GM10248 (cell line): ENCODE measurements around the gene IFRD1.
"Not testable (repeated sequence)": the region's sequence is repeated elsewhere in the genome, so short reads cannot be mapped to it uniquely, and the experiment has no call there.

ENCODE experiments used
- CTCF ChIA-PET: fragments of 300-600 bp; sonication (Branson Sonifier 250); formaldehyde crosslinking; extraction: SDS; loops from one replicate; lab custom pipeline; 2021; ENCODE audit warnings: antibody characterized with exemption; lab: Yijun Ruan, JAX
- POLR2A ChIA-PET: fragments of 350-650 bp; sonication (Branson Sonifier 250); formaldehyde crosslinking; extraction: SDS; loops from one replicate; lab custom pipeline; 2020; ENCODE audit warnings: antibody characterized with exemption; lab: Yijun Ruan, JAX
- DNase-seq: peaks from one replicate; pipeline ENCODE4 v3.0.0; 2012; ENCODE audit errors: extremely low spot score
- CTCF ChIP-seq: IDR thresholded peaks from 2 replicates; pipeline ENCODE4 v1.5.1; 2012; ENCODE audit warnings: mild to moderate bottlenecking, low read depth; ENCODE audit errors: extremely low read depth, missing control alignments, control extremely low read depth

Gene IFRD1

GRCh38 chr7:112511451-112512202 lies 61.4 kb downstream of the IFRD1 start:
- ChIA-PET POLR2A (no interaction called here), CTCF (interaction anchor here (1.0 to 2.1 kb wide), 2 partner anchors 15 to 770 kb away, joined by 3 to 5 read pairs; no protein-coding TSS in a partner anchor)
- no peak for TF ChIP-seq CTCF
- DNase-seq: no peak

GRCh38 chr7:112512451-112513210 lies 62.4 kb downstream of the IFRD1 start:
- DNase-seq: no peak
- no peak for TF ChIP-seq CTCF
- CTCF ChIA-PET: interaction anchor here (1.0 to 2.1 kb wide), 4 partner anchors 9 to 771 kb away, joined by 3 to 5 read pairs (median 3); no protein-coding TSS in a partner anchor
- POLR2A ChIA-PET: no interaction called here

DNA sequence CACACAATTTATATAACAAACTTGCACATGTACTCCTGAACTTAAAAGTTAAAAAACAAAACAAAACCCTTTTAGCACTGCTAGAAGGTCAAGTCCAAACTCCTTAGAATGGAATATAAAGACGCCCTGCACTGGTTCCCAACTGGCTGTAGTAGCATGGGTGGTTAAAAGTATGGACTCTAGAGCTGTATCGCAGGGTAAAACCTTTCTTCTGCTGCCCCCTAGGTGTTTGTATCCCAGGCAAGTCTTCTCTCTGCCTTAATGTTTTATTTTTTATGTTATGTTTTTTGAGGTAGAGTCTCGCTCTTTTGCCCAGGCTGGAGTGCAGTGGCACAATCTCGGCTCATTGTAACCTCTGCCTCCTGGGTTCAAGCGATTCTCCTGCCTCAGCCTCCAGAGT lies 65.7 kb downstream of the IFRD1 start:
- ChIA-PET CTCF (interaction anchor here (1.2 kb wide), 1 partner anchor 750 kb away, joined by 4 read pairs; no protein-coding TSS in a partner anchor), POLR2A (interaction anchor here (0.8 kb wide), 1 partner anchor 64 kb away, joined by 3 read pairs; no protein-coding TSS in a partner anchor)
- TF ChIP-seq CTCF: no peak
- DNase-seq: no peak

DNA sequence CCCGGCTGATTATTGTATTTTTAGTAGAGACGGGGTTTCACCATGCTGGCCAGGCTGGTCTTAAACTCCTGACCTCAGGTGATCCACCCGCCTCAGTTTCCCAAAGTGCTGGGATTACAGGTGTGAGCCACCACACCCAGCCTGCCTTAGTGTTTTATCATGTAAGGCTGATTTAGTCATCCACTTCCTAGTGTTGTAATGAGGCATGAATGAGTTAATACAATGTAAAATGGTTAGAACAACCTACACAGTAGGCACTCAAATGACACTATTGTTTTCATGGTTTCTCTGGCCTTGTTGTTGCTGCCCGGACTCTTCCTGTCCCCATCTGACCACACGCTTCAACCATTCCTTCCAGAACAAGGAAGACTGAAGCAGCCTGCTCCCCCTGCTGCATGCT lies 66.2 kb downstream of the IFRD1 start:
- POLR2A ChIA-PET: interaction anchor here (0.8 kb wide), 1 partner anchor 64 kb away, joined by 3 read pairs; no protein-coding TSS in a partner anchor
- CTCF ChIA-PET: interaction anchor here (1.6 kb wide), 1 partner anchor 9 kb away, joined by 3 read pairs; no protein-coding TSS in a partner anchor

DNA sequence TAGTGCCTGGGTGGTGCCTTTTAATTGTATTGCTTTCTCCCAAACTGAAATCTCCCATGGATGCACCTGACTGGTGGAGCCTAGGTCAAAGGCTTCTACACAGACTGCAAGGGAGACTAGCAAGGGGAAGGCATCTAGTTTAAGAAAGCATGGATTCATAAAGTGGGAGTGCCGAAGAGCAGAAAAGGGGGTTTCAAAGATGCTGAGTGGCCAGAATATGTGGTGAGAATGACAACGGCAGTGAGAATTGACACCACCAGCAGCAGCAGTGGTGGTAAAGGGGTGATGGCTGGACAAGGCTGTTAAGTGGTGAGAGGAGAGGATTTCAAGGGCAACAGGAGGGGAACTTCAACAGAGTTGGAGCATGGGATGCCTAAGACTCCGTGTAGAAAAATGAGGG lies 67.2 kb downstream of the IFRD1 start:
- no peak for DNase-seq
- ChIA-PET CTCF (interaction anchor here (1.1 to 1.6 kb wide), 2 partner anchors 8 to 9 kb away, joined by 3 read pairs; no protein-coding TSS in a partner anchor), POLR2A (no interaction called here)
- TF ChIP-seq CTCF: no peak

More for the DNA sequence above, 66.2 kb downstream of the IFRD1 start:
- DNase-seq: not testable (repeated sequence)

DNA sequence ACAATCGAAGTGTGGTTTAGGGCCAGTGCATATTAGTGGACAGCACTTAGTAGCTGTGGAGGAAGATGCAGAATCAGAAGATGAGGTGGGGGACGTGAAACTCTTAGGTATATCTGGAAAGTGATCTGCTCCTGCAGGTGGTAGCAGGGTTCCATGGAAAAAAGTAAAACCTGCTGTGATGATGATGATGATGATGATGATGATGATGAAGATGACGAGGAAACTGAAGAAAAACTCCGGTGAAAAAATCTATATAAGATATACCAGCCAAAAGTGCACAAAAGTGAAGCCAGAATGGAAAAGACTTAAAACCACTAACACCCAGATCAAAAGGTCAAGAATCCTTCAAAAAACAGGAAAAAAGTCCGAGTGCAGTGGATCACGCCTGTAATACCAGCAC lies 70.5 kb downstream of the IFRD1 start:
- no peak for TF ChIP-seq CTCF
- ChIA-PET CTCF (no interaction called here), POLR2A (no interaction called here)
- no peak for DNase-seq

- ChIA-PET POLR2A (no interaction called here), CTCF (no interaction called here)
- no peak for DNase-seq
- TF ChIP-seq CTCF: no peak
Measured at GRCh38 chr7:112521942-112522341, 71.7 kb downstream of the IFRD1 start.
